Duodenal mucosa (tissue), 2 donors: ENCODE data around the gene BCOR.

Experiments used
- H3K27ac ChIP-seq: one replicate; pipeline ENCODE4 v1.7.0; 2013; ENCODE audit warnings: low read depth, low read length
- H3K27me3 ChIP-seq, 2 donors: one replicate each; pipeline ENCODE4 v1.7.0; 2013; ENCODE audit warnings: low read length in 2 of 2, control low read depth in 1 of 2; ENCODE audit not compliant: insufficient read depth in 2 of 2, control insufficient read depth in 1 of 2
- H3K36me3 ChIP-seq, 2 donors: one replicate each; pipeline ENCODE4 v1.7.0; 2013; ENCODE audit warnings: low read length in 2 of 2, control low read depth in 1 of 2; ENCODE audit not compliant: insufficient read depth in 2 of 2, control insufficient read depth in 1 of 2
- H3K4me1 ChIP-seq, 2 donors: one replicate each; pipeline ENCODE4 v1.7.0; 2013; ENCODE audit warnings: low read length in 2 of 2, control low read depth in 1 of 2; ENCODE audit not compliant: insufficient read depth in 2 of 2, control insufficient read depth in 1 of 2
- H3K4me3 ChIP-seq, 2 donors: one replicate each; pipeline ENCODE4 v1.7.0; 2013; ENCODE audit warnings: low read length in 2 of 2, low read depth in 1 of 2
- H3K9ac ChIP-seq, 2 donors: one replicate each; pipeline ENCODE4 v1.7.0; 2013; ENCODE audit warnings: low read length in 2 of 2, low read depth in 1 of 2
- H3K9me3 ChIP-seq, 2 donors: one replicate each; pipeline ENCODE4 v1.7.0; 2013; ENCODE audit warnings: low read length in 2 of 2, control low read depth in 1 of 2; ENCODE audit not compliant: control insufficient read depth in 1 of 2

BCOR gene

DNA sequence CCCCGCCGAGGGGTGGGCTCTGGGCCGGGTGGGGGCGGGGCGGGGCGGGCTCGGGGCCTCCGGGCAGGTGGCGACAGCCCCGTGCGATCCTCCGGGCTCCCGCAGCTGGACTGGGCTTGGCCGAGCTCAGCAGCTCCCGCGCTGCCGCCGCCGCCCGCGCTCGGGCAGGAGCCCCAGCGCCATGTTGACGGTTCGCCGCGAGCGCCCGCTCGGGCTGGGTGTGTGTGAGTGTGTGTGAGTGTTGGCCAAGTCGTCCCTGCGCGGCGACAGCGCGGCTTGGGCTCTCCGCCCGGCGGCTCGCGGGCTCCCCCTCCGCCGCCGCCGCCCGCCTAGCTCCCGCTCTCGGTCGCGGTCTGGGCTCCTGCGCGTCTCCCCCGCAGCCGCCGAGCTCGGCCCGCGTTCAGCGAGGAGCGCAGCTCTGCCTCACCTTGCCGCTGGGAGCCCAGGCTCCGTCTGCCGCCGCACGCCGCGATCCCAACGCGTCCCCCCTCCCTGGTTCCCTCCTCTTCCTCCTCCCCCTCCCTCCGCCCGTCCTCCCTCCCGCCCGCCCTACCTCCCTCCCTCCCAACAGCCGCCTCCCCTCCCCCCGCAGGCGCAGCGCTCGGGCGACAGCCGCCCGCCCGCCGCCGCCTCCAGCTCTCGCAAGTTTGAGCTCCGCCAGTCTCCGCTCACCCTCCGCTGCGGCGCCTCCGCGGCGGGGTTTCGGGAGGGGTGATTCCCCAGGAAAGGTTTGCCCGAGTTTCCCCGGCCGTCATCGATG lies at the start of gene BCOR:
BCOR (minus strand) TSS at position 455 of the 760 bp plus-strand sequence. CDS start 20,029 bp downstream, outside the sequence.
- Histone ChIP-seq H3K36me3 (no peaks in the 10 kb centered on the region), H3K4me1 (peaks cover 12 to 17% of the 10 kb centered on the region in 2 donors), H3K27me3 (no peaks in the 10 kb centered on the region), H3K27ac (peak within 1 kb of the TSS; percentile 84), H3K9ac (peak within 1 kb of the TSS; percentile 54), H3K9me3 (no peaks in the 10 kb centered on the region), H3K4me3 (peak within 1 kb of the TSS; percentile 70 to 80)

DNA sequence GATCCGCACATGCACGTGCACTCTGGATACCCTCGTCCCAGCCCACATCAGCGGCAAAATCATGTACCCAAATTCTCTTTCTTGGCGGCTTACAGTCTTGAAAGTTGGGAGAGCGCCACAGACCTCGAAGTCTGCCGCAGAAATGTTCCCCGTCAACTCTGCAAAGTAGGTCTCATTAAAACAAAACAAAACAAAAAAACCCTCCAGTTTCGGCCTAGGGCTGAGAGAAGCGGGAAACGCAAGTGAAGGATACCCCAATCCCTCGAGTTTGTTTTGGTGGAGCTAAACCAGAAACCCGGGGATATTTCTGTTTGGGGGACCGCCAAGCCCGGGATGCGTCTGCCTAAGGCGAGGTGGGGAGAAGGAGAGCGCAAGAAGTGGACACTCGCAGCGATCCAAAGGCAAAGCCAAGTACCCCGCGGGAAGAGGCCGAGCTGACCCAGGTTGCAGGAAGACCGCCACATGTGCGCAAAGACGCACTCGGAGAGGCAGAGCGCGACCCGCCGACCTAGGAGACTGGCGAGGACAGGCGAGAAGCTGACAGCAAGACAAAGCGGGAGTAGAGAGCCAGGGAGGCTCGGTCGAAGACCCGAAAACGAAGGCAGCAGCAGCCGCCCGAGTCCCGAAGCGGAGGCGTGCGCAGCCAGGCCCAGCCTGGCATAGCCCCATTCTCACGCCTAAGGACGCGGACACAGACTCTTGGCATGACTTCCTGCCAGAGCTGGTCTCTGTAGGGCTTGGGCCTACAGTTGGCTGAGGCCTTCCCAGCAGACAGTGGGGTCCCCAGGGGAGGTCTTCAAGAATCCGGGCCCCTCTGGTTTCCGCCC lies 49.6 kb upstream of the BCOR start:
- H3K27me3 ChIP-seq, result no peaks in the 10 kb centered on the region
- no peak overlapping the region for H3K9ac ChIP-seq
- H3K36me3 ChIP-seq, result no peaks in the 10 kb centered on the region
- no peaks in the 10 kb centered on the region for H3K9me3 ChIP-seq
- H3K27ac ChIP-seq, result no peak overlapping the region
- no peak overlapping the region for H3K4me3 ChIP-seq
- H3K4me1 ChIP-seq, result peaks cover 8 to 9% of the 10 kb centered on the region in 2 donors

DNA sequence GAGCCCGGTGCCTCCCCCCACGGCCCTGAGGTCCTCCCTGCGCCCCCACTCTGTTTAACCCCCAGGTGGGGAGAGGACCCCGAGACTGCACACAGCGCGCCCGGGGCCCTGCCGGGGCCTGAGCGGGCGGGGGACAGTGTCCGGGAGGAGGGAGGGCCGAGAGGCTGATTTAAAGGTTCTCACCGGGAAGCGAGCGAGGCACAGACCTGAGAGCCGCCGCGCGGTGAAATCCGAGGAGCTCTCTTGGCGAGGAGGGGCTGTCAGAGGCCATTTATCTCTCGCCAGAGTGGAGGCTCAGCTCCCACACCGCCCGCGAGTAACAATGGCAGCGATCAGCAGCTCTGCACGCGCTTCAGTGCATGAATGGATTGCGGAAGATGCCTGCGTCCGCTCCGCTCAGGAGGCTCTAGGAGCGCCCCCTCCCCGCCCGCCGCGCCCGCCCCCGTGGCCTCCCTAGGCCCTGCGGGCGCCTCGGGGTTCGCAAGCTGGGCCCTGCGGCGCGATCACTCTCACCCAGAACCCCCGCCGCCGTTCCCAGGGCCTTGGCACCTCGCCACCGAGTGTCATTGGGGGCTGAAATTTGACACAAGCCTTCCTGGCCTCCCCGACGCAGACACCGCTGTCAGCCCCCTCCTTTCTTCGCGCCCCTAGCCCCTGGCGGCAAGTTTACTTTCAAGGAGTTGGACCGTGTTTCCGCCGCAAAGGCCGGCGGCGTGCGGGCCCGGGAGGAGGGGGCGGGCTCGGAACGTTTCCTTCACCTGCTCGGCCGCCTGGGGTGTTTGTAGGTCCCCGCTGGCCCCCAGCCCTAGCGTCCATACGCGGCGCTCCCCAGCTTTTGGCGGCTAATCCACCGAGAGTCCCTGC lies 48.7 kb upstream of the BCOR start:
- H3K4me3 ChIP-seq, result peak overlapping the region; percentile 57 to 60
- no peak overlapping the region for H3K27ac ChIP-seq
- no peaks in the 10 kb centered on the region for H3K27me3 ChIP-seq
- H3K36me3 ChIP-seq, result no peaks in the 10 kb centered on the region
- H3K9ac ChIP-seq, result no peak overlapping the region
- H3K4me1 ChIP-seq, result peaks cover 14 to 15% of the 10 kb centered on the region in 2 donors
- H3K9me3 ChIP-seq, result no peaks in the 10 kb centered on the region

DNA sequence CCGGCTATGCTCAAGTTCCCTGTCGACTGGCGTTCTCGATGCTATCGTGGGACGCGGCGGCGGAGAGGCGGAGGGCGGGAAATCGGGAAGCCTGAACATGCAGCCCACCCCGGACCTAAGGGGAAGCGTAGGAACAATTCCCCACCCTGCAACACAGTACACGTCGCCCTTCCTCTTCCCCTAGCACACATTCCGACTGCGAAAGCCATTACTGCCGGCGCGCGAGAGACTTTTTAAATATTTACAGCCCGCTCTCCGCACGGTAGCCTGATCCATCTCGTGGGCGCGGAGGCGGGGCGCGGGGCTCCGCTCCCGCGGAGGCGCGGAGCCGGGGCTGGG lies 48.1 kb upstream of the BCOR start:
- peak overlapping the region; percentile 57 to 60 for H3K4me3 ChIP-seq
- H3K27me3 ChIP-seq, result no peaks in the 10 kb centered on the region
- H3K27ac ChIP-seq, result no peak overlapping the region
- H3K9ac ChIP-seq, result no peak overlapping the region
- H3K4me1 ChIP-seq, result peaks cover 18 to 21% of the 10 kb centered on the region in 2 donors
- H3K9me3 ChIP-seq, result no peaks in the 10 kb centered on the region
- no peaks in the 10 kb centered on the region for H3K36me3 ChIP-seq

DNA sequence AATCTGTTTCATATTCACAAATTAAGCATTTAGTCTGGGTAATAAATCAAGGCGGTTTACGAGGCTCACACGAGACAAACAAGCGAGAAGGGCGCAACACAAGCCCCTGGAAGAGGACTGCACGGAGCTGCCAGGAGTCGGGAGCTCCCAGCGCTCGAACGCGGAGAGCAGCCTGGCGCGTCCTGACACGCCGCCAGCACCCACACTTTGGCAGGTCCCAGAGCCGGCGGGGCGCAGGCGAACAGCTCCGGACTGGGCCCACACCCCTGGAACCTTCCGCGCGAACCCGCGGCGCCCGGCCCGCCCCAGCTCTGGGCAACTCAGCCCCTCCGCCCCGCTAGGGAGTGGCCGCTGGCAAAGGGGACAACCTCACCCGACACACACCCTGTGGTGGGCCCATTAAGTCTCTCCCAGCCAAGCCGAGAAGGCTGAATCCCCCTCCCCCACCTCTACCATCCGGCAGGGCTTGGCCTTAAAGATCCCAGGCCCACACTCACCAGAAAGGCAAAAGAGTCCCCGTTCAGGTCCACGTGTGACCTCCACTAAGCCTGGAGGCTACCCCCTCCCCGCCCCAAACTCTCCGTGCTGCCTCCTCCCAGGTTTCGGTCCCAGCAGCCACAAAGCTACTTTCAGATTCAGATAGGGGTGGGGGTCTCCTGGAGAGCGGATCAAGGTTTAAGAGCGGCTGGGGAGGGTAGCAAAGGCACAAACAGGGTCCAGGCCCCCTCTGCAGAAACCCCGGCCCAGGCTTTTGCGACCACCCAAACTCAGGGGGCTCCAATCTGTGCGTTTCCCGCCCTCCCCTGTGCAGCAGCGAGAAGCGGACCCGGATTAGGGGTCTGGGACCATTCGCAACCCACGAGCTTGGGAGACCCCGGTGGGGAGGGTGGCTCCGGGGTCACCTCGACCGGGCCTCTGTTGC lies 47.5 kb upstream of the BCOR start:
- peaks cover 18 to 21% of the 10 kb centered on the region in 2 donors for H3K4me1 ChIP-seq
- H3K9ac ChIP-seq, result no peak overlapping the region

DNA sequence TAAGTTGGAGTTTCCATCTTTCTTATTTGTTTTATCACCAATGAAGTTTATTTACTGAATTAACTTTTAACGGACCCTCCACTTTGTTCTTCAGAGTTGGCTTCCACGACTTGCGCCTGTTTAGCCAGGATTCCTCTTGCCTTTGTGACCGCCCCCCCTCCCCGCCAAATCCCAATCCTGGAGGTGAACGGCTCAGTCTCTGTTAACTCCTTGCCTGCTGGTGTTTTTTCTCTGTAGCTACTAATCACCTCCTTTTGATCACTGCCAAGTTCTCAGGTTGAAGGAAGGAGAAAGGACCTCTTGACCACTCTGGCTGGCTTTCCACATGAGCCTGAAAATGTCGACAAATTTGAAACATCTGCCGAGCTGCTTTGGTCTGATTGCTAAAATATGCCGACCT lies 46.8 kb upstream of the BCOR start:
- Histone ChIP-seq H3K36me3 (no peaks in the 10 kb centered on the region), H3K27me3 (no peaks in the 10 kb centered on the region), H3K9ac (no peak overlapping the region), H3K27ac (no peak overlapping the region), H3K4me1 (peaks cover 18 to 21% of the 10 kb centered on the region in 2 donors), H3K9me3 (no peaks in the 10 kb centered on the region), H3K4me3 (no peak overlapping the region)

More for the DNA sequence above, 47.5 kb upstream of the BCOR start:
- Histone ChIP-seq H3K27ac (no peak overlapping the region), H3K27me3 (no peaks in the 10 kb centered on the region), H3K4me3 (peak overlapping the region; percentile 57 to 60), H3K9me3 (no peaks in the 10 kb centered on the region), H3K36me3 (no peaks in the 10 kb centered on the region)

DNA sequence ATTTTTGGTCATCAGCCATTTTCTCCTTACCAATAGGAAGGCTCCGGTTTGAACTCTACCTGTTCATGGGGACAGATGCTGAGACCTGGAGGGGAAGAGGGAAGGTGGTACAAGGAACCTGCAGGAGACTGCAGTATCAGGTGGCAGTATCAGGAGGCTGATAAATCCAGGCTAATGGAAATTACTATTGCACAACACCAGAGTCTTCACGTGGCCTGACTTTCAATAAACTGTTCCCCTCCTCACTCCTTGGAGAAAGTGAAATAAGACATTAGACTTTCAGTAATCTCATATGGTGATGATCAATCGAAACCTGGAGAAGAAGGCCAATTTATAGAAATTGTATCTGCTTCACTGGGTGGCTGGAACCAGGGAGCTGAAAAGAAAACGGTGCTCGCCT lies 46.2 kb upstream of the BCOR start:
- H3K9ac ChIP-seq, result no peak overlapping the region
- H3K4me3 ChIP-seq, result no peak overlapping the region
- no peaks in the 10 kb centered on the region for H3K36me3 ChIP-seq
- H3K27ac ChIP-seq, result no peak overlapping the region
- H3K9me3 ChIP-seq, result no peaks in the 10 kb centered on the region
- peaks cover 17 to 21% of the 10 kb centered on the region in 2 donors for H3K4me1 ChIP-seq
- no peaks in the 10 kb centered on the region for H3K27me3 ChIP-seq

DNA sequence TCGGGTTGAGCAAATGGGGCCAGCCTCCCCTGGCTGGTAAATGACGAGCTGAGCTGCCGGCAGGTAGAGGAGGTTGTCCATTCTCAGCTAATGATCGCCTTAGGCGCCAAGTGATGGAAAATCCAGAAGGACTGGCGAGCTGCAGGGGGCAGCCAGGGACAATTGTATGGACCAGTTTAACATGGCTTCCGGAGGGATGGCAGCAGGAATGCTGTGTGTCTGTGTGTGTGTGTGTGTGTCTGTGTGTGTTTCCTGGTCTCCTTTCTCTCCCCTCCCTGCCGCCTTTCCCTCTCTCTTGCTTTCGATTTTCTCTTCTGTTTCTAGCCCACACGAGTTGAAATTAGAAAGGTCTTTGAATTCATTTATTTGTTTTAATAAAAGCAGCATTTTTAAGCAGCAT lies 45.2 kb upstream of the BCOR start:
- H3K27ac ChIP-seq, result no peak overlapping the region
- peaks cover 9 to 14% of the 10 kb centered on the region in 2 donors for H3K4me1 ChIP-seq
- no peaks in the 10 kb centered on the region for H3K27me3 ChIP-seq
- H3K36me3 ChIP-seq, result no peaks in the 10 kb centered on the region
- H3K9ac ChIP-seq, result no peak overlapping the region
- H3K4me3 ChIP-seq, result no peak overlapping the region
- H3K9me3 ChIP-seq, result no peaks in the 10 kb centered on the region

DNA sequence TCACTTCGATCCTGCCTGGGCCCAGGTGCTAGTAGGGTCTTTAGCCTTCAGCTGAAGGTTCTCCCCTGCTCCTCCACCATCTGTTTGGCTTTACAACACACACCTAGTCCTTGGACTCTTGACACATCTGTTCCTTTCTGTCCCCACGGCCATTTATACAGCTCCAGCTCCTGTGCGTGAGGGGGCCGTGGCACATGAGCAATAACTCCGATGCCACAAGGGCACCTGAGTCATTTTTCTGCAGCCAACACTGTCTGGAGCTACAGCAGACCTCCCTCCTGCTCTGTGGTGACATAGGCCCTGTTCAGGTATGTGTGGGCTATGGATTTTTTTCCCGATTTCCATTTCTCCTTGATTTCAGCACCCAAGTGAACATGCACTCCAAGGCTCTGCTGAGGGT lies 44.7 kb upstream of the BCOR start:
- Histone ChIP-seq H3K9ac (no peak overlapping the region), H3K4me1 (peaks cover 9 to 14% of the 10 kb centered on the region in 2 donors)

More for the DNA sequence above, 44.7 kb upstream of the BCOR start:
- Histone ChIP-seq H3K9me3 (no peaks in the 10 kb centered on the region), H3K27ac (no peak overlapping the region), H3K4me3 (no peak overlapping the region), H3K27me3 (no peaks in the 10 kb centered on the region), H3K36me3 (no peaks in the 10 kb centered on the region)
